DOHH2 (cell line): ENCODE measurements around the gene HNF1A.

Experiments used
- H3F3A ChIP-seq: fragments of 200-600 bp; sonication (generic), shearing (Covaris generic); 2 replicates; pipeline ENCODE4 v1.6.0; 2016; ENCODE audit warnings: antibody characterized with exemption, mild to moderate bottlenecking; ENCODE audit not compliant: control insufficient read depth, insufficient read depth
- H3K27ac ChIP-seq: fragments of 200-600 bp; sonication (generic); 2 replicates; pipeline ENCODE4 v1.5.1; 2014; ENCODE audit warnings: low read depth, mild to moderate bottlenecking, low read length, moderate library complexity
- H3K27me3 ChIP-seq: fragments of 200-600 bp; sonication (generic); 2 replicates; pipeline ENCODE4 v1.6.1; 2014; ENCODE audit warnings: mild to moderate bottlenecking, low read length, mixed read lengths; ENCODE audit not compliant: control insufficient read depth
- H3K36me3 ChIP-seq: fragments of 200-600 bp; sonication (generic); 2 replicates; pipeline ENCODE4 v1.6.1; 2014; ENCODE audit warnings: mild to moderate bottlenecking, low read length, moderate library complexity, mixed read lengths; ENCODE audit not compliant: control insufficient read depth
- H3K4me1 ChIP-seq: fragments of 200-600 bp; sonication (generic); 2 replicates; pipeline ENCODE4 v1.6.1; 2014; ENCODE audit warnings: mild to moderate bottlenecking, low read length, mixed read lengths; ENCODE audit not compliant: control insufficient read depth
- H3K4me2 ChIP-seq: fragments of 200-600 bp; sonication (generic); 2 replicates; pipeline ENCODE4 v1.6.0; 2014; ENCODE audit warnings: mild to moderate bottlenecking, low read length, moderate library complexity
- H3K4me3 ChIP-seq: fragments of 200-600 bp; sonication (generic); 2 replicates; pipeline ENCODE4 v1.5.1; 2014; ENCODE audit warnings: mild to moderate bottlenecking, low read length, mixed read lengths
- H3K79me2 ChIP-seq: fragments of 200-600 bp; sonication (generic); 2 replicates; pipeline ENCODE4 v1.6.1; 2014; ENCODE audit warnings: mild to moderate bottlenecking, low read length, mixed read lengths; ENCODE audit not compliant: control insufficient read depth
- H3K9me2 ChIP-seq: fragments of 200-600 bp; sonication (generic); replicated peaks from 2 replicates; pipeline ENCODE4 v1.6.1; 2014; ENCODE audit warnings: mild to moderate bottlenecking, low read length, mixed read lengths; ENCODE audit not compliant: control insufficient read depth
- H3K9me3 ChIP-seq: fragments of 200-600 bp; sonication (generic); 2 replicates; pipeline ENCODE4 v1.6.1; 2014; ENCODE audit warnings: antibody characterized with exemption, low read length, mixed read lengths; ENCODE audit not compliant: control insufficient read depth, insufficient read depth
- H4K20me1 ChIP-seq: fragments of 200-600 bp; sonication (generic); 2 replicates; pipeline ENCODE4 v1.6.0; 2014; ENCODE audit warnings: low read depth, mild to moderate bottlenecking, antibody characterized with exemption, low read length, moderate library complexity; ENCODE audit not compliant: control insufficient read depth, insufficient read depth
- CTCF ChIP-seq: fragments of 200-600 bp; sonication (generic); IDR thresholded peaks from one replicate; pipeline ENCODE4 v1.5.1; 2014; ENCODE audit warnings: antibody characterized with exemption, mild to moderate bottlenecking, low read depth, low read length; ENCODE audit not compliant: poor library complexity, severe bottlenecking
- EZH2phosphoT487 ChIP-seq: fragments of 200-600 bp; sonication (generic); IDR thresholded peaks from 2 replicates; pipeline ENCODE4 v1.6.1; 2017; ENCODE audit warnings: borderline replicate concordance, mild to moderate bottlenecking, antibody characterized with exemption, low read length, moderate library complexity, mixed read lengths

The HNF1A gene

GRCh38 chr12:120938496-120938895 is 39.8 kb upstream of the HNF1A start:
- Histone ChIP-seq H3K4me3 (no peak overlapping the region), H3K27ac (no peak overlapping the region)

GRCh38 chr12:120939523-120939922 is 38.8 kb upstream of the HNF1A start:
- H4K20me1 ChIP-seq = no peaks in the 10 kb centered on the region
- H3K4me1 ChIP-seq = peaks cover 11% of the 10 kb centered on the region
- H3K9me2 ChIP-seq = no peaks in the 10 kb centered on the region
- H3K36me3 ChIP-seq = no peaks in the 10 kb centered on the region
- no peak overlapping the region for H3K27ac ChIP-seq
- H3K4me2 ChIP-seq = no peak overlapping the region
- TF ChIP-seq EZH2phosphoT487 = no peak
- TF ChIP-seq CTCF = no peak
- H3K27me3 ChIP-seq = peaks cover 6% of the 10 kb centered on the region; the same call in 1 of the 2 replicates
- no peaks in the 10 kb centered on the region for H3K79me2 ChIP-seq
- H3K9me3 ChIP-seq = no peaks in the 10 kb centered on the region
- H3K4me3 ChIP-seq = no peak overlapping the region
- no peaks in the 10 kb centered on the region for H3F3A ChIP-seq

More at GRCh38 chr12:120938496-120938895, 39.8 kb upstream of the HNF1A start:
- no peaks in the 10 kb centered on the region for H3K36me3 ChIP-seq
- H3F3A ChIP-seq = no peaks in the 10 kb centered on the region
- H3K27me3 ChIP-seq = peaks cover 6% of the 10 kb centered on the region; the same call in 1 of the 2 replicates
- H3K9me2 ChIP-seq = no peaks in the 10 kb centered on the region
- peaks cover 11% of the 10 kb centered on the region for H3K4me1 ChIP-seq
- H3K9me3 ChIP-seq = no peaks in the 10 kb centered on the region
- TF ChIP-seq CTCF (no peak), EZH2phosphoT487 (no peak)
- H3K4me2 ChIP-seq = no peak overlapping the region
- no peaks in the 10 kb centered on the region for H3K79me2 ChIP-seq
- no peaks in the 10 kb centered on the region for H4K20me1 ChIP-seq

- Histone ChIP-seq H3F3A (no peaks in the 10 kb centered on the region), H3K27me3 (peaks cover 6% of the 10 kb centered on the region; the same call in 1 of the 2 replicates), H3K4me1 (peaks cover 11% of the 10 kb centered on the region), H3K27ac (no peak overlapping the region), H3K9me3 (no peaks in the 10 kb centered on the region), H3K79me2 (no peaks in the 10 kb centered on the region), H3K4me3 (no peak overlapping the region), H3K9me2 (no peaks in the 10 kb centered on the region), H3K36me3 (no peaks in the 10 kb centered on the region), H4K20me1 (no peaks in the 10 kb centered on the region), H3K4me2 (no peak overlapping the region)
- TF ChIP-seq CTCF = no peak
- TF ChIP-seq EZH2phosphoT487 = no peak
Measured at GRCh38 chr12:120940006-120940405, 38.3 kb upstream of the HNF1A start.
